ENCODE data around the gene FOXC2. TPM values are rescaled to one million over a fixed set of nuclear protein-coding genes. Genes with fewer than 3 reads are reported as not detected.

Gene FOXC2
- total RNA-seq, 1 donor from 2014 or later, result 7.3 TPM

DNA sequence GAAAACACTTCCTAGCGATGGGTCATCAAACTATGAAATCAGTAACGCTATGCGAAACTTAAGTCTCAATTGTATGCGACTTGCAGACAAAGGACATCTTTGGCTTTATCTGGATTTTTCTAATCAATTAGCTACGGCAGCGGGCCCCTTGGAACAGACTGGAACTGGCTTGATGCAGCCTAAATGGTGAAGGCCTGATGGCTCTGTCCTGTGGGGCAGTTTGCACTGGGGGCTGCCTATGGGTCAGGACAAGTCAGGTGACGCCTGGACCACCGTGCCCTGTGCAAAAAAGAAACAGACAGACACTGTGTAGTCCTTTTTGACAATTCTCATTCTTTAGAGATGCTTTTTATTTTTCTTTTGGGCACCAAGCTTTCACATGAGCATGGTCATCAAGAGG is 33.6 kb upstream of the FOXC2 start:
- DNase-seq (ENCODE audit: low spot score), result no peak

DNA sequence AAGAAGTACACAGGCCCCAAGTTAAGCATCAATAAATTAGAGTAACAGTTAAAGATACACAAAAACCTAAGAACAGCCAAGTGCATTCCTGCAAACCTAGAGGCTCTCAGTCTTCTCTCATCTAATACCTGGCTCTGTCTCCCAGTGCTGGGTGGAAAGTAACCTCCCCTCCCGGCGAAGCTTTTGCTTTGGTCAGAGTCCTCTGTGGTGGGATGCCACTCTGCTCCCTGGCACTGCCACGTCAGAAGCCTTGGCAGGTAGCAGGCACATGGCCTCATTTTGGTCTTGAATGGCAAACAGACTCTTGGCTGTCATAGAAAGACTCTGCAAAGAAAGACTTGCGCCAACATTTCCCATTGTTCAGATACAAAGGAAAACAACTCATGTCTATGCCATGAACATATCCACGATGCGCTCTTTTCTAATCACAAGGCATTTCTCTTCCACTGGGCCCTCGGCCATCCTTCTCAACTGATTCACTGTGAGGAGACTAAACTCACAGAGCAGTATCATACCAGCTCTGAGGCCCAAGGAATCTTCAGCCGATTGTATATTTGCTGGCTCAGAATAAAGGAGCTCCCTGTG is 32.8 kb upstream of the FOXC2 start:
- no peak for DNase-seq (ENCODE audit: low spot score)

DNA sequence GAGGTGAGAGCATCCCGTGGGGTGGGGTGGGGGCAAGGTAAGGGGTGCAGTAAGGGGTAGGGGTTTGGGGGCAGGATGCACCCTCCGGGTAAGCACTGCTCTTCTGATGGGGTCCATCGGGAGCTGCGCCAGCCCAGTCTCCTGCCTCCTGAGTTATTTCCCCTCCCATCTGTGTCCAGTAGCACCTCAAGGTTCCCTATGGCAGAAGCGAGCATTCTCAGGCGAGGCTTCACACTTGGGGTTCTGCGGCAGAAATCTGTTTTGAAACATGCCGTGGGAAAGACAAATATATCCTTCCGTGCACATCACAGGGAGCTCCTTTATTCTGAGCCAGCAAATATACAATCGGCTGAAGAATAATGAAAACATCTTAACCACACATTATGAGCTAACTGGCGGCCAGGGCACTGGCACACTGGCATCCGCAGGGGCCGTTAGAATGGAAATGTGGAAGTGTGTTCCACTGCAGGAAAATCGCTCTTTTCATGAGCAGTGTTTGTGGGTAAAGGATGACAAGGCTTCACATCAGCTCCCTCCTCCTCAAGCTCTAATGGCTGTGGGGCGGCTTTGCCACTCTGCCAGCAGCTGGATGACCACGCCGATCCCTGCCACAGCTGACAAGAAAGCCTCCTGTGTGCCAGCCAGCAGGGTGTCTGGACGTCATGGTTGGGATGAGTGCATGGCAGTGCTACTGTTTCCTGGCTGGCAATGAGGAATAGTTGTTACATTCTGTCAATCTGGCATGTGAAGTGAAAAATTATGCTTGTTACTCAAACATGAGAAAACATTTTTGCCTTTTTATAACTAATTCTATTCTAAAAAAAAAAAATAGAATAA is 31.6 kb upstream of the FOXC2 start:
- DNase-seq (ENCODE audit: low spot score), result no peak

DNA sequence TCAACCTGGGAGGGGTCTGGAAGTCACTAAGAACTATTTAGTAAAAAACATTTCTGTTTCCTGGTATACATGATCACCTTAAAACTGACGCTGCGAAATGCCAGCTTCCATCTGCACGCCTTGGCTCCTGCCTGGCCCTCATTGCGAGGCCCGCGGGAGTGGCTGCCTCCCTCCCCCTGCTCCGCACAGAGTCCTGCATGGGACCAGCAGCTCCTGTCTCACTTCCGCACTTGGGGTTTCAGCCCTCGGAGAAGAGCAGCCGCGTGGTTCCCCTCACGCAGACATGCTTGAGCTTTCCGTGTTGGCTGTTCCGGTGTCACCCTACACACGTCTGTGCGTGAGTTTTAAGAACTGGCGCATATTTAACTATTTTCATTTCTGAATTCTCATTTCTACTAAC is 30.0 kb upstream of the FOXC2 start:
- DNase-seq (ENCODE audit: low spot score), result no peak

DNA sequence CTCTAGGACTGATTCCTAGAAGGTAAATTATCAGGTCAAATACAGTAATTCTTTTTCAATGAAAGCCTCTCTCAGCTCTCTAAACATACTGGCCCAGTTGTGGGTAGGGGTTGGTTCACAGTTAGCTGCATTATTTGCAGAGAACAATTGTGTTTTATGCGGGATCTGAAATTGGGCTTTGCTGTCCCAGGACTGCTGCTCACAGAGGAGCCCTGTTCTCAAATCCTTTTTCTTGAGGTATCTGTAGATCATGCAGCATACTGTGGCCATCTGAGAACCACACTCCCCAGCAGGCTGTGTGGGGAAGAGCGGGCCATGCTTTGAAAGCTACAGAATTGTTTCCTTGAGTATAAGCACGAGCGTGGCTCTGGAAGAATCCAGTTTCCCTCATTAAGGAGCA is 29.1 kb upstream of the FOXC2 start:
- DNase-seq (ENCODE audit: low spot score), result no peak

DNA sequence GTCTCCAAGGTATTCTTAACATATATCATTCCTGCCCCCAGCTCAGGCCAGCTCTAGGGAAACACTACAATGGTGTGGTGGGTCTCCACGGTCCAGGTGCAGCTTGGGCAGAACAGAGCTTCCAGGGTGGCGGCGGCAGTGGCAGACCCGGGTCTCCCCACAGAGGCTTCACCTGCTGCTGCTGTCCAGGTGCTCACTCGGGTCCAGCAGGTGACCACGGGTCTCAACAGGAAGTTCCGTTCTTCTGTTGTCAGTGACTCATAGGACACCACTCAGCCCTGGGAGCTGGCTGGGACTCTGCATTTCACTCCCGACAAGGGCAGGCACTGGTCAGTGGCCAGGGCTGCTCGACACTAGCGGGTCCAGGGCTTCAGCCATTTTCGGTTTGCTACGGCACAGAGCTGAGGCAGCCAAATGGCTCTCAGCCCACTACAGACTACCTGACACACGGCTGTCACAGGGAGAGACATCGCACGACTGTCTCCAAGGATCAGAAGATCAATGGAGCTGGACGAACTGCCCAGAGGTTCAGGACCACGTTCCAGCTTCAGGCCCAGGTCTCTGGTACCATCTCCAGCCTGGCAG is 28.3 kb upstream of the FOXC2 start:
- no peak for DNase-seq (ENCODE audit: low spot score)

DNA sequence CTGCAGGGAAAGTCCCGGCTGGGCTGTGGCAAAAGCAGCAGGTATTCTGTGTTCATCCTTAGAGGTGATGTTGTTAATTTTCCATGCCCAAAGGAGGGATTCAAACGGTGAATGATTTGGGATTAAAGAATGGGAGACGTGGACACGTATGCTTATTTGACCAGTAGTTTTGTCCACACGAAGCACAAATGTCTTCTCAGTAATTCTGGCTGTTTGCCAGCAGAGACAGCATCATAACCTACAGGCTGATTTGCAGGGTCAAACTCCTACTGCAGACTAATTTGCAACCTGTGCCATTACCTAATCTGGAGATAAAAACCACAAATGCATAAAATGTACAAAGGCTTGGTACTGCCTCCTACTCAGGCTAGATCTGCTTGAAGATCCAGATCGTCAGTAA is 25.7 kb upstream of the FOXC2 start:
- DNase-seq (ENCODE audit: low spot score), result no peak

DNA sequence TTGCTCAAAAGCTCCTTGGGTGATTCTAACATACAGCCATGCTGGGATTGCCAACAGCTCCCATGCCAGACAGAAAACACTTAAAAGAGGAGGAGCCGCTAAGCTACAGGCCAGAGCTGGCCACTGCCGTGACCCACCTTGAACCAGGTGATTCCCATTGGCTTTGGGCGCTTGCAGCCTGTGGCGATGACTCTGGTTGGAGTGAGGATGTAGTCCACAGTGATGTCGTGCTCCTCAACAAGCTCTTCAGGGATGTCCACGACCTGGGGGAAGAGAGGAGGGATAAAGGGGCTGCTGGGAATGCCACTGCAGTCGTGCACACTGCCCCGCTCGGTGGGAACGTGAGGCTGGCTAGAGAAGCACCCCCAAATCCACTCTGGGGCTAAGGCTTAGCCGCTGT is 25.1 kb upstream of the FOXC2 start:
- DNase-seq (ENCODE audit: low spot score), result no peak

DNA sequence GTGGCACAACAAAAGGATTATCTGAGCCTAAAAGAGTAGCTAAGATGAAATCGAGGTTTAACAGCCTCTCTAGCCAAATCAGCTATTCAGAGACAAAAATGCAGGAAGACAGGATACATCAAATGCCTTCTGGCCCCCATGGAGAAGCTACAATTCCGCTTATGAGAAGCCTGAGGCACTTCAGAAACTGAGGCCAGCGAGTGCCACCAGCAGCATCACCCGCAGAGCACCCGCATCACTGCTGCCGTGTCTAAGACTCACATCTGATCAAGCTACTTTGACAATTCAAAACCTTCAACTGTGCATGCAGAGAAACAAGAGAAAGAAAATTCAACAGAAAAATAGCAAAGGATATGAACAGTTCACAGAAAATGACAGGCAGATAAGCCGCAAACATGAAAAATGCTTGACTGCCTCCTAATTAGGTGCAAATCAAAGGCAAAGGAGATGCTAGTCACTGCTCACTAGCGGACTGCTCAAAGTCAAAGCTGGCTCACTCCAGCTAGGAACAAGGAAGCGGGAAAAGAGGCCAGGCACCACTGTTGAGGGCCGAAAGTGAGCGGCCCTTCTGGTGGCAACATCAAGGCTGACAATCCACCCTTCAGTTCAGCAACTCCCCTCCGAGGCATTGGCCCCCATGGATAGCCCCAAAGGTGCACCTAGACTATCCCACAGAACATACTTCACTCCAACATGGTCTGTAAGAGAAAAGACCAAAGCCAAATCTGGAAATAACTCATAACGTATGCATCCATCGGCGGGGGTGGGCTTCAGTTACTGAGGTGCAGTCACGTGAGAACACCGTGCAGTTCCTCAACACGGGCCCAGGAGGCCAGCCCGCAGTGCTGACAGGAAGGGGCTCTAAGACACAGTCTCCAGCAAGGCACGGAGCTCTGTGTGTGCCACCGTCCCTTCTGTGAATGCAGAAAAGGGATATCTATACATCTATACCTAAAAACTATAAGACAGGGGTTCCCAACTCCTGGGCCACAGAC is 23.6 kb upstream of the FOXC2 start:
- no peak for DNase-seq (ENCODE audit: low spot score)

DNA sequence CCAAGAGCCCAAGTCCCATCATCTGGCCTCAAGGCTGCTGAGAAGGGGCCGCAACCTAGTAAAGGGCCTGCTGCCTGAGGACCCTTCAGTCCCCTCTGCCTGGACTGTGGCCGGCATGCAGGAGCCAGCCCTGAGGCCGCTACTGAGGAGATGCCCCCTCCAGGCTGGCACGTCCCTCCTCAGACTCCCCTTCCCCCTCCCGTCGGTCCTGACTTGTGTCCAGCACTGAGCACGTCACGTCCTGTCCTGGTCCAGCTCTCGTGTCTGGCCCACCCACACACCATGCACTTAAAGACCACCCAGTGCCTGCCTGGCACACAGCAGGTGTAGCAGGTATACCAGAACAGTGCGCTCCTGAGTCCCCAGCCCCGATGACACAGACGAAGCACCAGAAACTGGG is 21.1 kb upstream of the FOXC2 start:
- no peak for DNase-seq (ENCODE audit: low spot score)

DNA sequence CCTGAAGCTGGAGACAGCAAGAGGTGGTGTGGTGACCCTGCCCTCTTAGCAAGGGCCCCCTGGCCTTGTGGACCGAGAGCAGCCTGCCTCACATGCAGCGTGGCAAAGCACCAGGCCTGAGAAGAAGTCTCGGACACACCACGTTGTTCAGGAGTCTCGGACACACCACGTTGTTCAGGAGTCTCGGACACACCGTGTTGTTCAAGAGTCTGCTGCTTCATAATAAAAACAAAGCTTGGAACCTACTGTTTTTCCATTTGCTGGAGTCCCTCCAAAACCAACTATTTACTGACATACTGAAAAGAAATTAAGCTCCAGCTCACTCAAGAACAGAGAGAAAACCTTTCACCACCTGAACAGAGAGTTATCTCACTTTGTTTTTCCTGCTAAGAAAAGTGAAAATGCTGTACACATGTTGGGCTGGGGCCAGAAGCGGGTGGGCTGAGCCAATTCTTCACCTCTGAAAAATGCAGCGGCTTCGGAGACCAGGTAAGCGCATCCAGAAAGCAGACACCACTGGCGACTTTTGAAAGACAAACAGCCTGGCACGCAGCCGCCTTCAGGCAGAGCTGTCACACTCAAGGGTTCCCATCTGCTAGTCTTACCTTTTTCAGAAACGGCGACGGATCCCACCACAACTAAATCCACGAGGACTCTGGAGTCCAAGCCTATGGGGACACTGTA is 20.5 kb upstream of the FOXC2 start:
- DNase-seq (ENCODE audit: low spot score), result no peak

DNA sequence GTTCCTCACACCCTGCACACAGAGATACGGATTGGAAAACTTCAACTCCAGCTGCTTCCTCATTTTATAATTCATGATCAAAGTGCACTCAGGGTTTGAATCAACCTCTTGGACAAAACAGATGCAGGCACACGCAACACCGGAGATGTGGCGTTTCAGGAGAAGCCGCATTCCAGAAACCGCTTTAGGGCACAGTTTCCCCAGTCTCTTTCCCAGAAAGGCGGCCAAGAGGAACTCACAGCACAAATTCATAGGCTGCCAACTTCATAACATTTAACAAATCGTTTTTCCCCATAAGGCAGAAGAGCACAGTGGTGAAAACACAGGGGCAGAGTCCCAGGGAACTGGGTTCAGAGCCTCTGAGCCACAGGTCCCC is 20.0 kb upstream of the FOXC2 start:
- no peak for DNase-seq (ENCODE audit: low spot score)

DNA sequence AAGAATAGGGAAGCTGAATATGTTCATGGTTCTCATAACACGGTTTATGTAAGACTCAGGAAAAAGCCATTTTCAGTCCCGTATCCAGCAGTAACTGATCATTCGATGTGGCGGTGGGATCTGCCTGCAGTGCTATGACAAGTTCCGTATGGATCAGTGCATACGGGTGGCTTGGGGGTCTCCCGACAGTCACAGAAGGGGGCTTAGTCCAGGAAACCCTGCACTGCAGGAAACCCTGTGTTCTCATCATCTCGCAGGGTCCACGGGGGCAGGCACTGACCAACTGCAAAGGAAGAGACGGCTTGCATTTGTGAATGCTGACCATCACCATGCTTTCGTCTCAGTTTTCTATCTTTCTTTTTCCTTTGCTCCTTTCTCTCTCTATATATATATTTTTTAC is 19.3 kb upstream of the FOXC2 start:
- DNase-seq (ENCODE audit: low spot score), result no peak

DNA sequence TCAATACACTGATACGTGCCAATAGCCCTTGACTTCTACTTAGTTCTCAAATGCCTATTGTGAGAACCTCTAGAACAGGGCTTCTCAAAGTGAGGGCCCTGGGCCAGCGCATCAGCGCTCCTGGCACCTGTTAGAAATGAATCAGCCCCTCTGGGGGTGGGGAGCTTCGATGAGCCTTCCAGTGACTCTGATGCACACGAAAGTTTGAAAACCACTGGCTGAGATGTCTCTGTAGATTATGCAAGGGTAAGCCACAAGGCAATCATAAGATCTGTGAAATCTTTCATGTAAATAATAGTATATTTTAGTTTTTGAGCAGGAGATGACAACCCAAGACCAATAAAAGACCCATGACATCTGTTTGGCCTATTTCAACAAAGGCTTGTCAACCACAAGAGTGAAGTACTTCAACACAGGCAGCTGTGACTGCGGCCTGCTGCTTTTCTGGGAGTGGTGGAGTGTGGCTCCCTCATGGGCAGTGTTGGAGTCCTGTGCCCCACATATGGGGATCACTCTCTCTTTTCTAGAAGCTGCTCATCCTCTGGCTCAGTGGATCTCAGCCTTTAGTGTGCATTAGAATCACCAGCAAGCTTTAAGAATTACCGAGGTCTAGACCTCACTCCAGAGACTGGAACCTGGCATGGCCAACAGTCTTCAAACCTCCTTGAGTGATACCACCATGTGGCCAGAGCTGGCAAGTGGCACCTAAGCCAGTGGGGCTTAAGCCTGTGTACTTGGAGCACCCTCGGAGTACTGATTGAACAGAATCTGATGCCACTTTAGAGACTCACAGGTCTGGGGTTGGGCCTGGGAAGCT is 17.3 kb upstream of the FOXC2 start:
- no peak for DNase-seq (ENCODE audit: low spot score)

DNA sequence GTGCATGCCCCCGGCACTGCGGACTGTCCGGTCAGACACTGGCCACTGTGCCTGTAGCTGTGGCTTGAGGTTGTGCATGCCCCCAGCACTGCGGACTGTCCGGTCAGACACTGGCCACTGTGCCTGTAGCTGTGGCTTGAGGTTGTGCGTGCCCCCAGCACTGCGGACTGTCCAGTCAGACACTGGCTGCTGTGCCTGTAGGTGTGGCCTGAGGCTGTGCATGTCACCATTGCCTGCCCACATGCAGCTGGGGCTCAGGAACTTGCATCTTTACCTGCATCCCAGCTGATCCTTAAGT is 16.8 kb upstream of the FOXC2 start:
- no peak for DNase-seq (ENCODE audit: low spot score)

DNA sequence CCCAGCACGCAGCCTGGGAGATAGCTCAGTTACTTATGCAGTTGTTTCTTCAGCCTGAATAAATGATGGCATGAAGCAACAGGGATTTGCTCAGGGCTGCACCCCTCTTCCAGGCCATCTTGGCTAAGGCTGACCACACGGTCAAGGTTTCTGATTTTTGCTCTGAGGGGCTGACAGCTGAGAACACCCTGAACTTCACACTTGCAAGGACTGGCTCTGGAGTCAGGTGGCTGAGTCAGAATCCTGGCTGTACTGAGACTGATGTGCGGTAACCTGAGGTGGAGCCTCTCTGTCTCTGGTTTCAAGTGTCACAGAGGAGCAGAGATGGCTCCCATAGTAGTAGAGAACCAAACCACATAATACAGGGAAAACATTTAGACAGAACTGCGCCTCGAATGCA is 16.3 kb upstream of the FOXC2 start:
- no peak for DNase-seq (ENCODE audit: low spot score)

DNA sequence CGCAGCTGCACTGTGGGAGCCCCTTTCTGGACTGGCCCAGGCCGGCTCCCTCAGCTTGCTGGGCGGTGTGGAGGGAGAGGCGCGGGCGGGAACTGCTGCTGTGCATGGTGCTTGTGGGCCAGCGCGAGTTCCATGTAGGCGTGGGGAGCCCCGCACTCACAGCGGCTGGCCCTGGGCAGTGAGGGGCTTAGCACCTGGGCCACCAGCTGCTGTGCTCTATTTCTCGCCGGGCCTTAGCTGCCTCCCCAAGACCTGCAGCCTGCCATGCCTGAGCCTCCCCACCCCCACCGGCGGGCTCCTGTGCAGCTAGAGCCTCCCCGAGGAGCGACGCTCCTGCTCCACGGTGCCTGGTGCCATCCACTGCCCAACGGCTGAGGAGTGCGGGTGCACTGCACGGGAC is 13.3 kb upstream of the FOXC2 start:
- no peak for DNase-seq (ENCODE audit: low spot score)

DNA sequence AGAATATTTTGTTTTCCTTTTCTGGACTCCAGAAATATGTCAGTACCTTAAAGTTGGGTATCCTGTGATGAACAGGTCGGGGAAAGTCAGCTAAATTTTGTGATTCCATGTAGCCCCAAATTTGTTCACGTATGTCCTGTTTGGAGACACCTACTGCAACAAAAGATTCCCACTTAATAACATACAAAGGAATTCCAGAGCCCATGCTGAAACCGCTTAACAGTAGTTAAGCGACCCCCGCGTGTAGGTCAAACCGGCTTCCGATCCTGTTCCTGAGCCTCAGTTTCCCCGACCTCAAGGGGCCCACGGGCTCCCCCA is 12.1 kb upstream of the FOXC2 start:
- no peak for DNase-seq (ENCODE audit: low spot score)

DNA sequence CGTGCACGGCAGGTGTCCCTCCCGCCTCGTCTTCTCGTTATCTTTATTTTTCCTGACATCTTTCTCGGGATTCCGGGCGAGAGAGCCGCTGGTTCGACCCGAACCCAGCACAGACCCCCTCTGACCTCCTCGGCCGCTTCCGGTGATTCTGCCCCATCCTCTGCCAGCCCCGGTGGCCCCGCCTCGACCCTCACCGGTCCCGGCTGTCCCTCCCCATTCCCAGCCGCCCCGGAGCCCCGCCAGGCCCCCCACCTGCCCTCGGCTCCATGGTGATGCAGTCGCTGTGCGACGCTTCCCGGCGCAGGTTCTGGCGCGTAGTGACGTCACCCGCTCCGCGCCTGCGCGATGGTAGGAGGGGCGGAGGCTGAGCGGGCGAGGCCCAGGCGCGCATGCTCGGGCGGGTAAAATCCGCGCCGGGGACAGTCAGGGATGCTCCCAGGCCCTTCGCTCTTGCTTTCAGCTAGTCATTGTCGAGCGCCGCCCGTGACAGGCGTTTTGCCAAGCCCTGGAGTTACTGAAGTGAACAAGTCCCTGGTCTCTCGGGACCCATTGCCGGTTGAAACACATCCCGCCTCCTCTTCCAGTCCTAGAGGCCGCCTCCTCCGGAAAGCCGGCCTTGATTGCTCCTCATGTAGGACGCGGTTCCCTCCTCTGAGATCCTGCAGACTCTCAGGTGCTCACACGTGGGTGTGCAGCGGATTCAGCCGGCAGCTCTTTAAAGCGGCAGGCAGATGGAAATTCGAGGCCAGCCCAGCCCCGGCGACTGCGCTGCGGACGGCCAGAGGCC is 11.5 kb upstream of the FOXC2 start, which contains the start of gene MTHFSD:
TSS of gene MTHFSD (minus strand) at position 319 of the 787 bp plus-strand sequence. CDS start at position 268, 51 bp downstream.
- DNase-seq (ENCODE audit: low spot score), result peak; percentile 96

DNA sequence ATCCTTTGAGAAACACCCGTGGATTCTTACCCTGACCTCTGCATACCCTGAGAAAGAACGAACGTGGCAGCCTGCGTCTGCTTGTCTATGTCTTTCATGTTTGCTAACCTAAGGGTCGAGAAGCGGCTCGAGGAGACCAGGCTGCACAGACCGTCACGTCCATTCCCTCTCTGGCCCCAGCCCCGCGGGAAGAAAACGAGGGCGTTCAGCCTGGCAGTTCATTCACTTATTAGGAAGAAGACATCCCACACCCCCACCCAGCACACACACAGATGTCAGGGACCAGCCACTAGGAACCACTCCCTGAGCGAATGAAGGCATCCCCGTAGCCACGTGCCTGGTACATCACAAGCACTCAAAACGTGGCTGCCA is 10.9 kb upstream of the FOXC2 start:
- no peak for DNase-seq (ENCODE audit: low spot score)
